A673 (cell line): ENCODE data around the gene GIN1. TPM values are rescaled to one million over a fixed set of nuclear protein-coding genes. Genes with fewer than 3 reads are reported as not detected.

Experiments used
- Bru-seq: library from RNA; stranded (reverse); fragments of 400-500 nt; gene quantifications from one replicate; lab custom pipeline; 2021; lab: Mats Ljungman, UMichigan
- BruChase-seq, 2 experiments: library from RNA; stranded (reverse); fragments of 400-500 nt; gene quantifications; one replicate each; lab custom pipeline; 2021; lab: Mats Ljungman, UMichigan
- BruUV-seq: library from RNA; stranded (reverse); fragments of 400-500 nt; replicated peaks from 2 replicates; lab custom pipeline; 2021; lab: Mats Ljungman, UMichigan
- CTCF ChIA-PET: fragments of 300-600 bp; sonication (Branson Sonifier 250); formaldehyde crosslinking; loops from one replicate; lab custom pipeline; 2022; ENCODE audit warnings: antibody characterized with exemption; lab: Charles Lee
- POLR2A ChIA-PET: fragments of 300-600 bp; sonication (Branson Sonifier 250); formaldehyde crosslinking; loops from one replicate; lab custom pipeline; 2022; ENCODE audit warnings: antibody characterized with exemption; ENCODE audit not compliant: low non-redundant PET; lab: Charles Lee
- DNase-seq: peaks from one replicate; pipeline ENCODE4 v3.0.0-alpha.2; 2015; ENCODE audit warnings: low spot score
- H3K27ac ChIP-seq: fragments of 200-600 bp; sonication (generic); 2 replicates; pipeline ENCODE4 v1.5.1; 2016; ENCODE audit warnings: mixed run types, low read depth, mild to moderate bottlenecking, mixed read lengths, antibody characterized with exemption, low read length; ENCODE audit not compliant: poor library complexity, severe bottlenecking
- H3K27me3 ChIP-seq: fragments of 200-600 bp; sonication (generic); replicated peaks from 2 replicates; pipeline ENCODE4 v1.6.1; 2017; ENCODE audit warnings: mixed run types, low read depth, mild to moderate bottlenecking, mixed read lengths, antibody characterized with exemption, low read length; ENCODE audit not compliant: insufficient read depth, poor library complexity
- H3K36me3 ChIP-seq: fragments of 200-600 bp; sonication (generic); 2 replicates; pipeline ENCODE4 v1.6.1; 2016; ENCODE audit warnings: mixed run types, mild to moderate bottlenecking, mixed read lengths, antibody characterized with exemption, low read length; ENCODE audit not compliant: insufficient read depth, poor library complexity, severe bottlenecking
- H3K4me1 ChIP-seq: fragments of 200-600 bp; sonication (generic); 2 replicates; pipeline ENCODE4 v1.6.1; 2017; ENCODE audit warnings: mixed run types, mild to moderate bottlenecking, mixed read lengths, antibody characterized with exemption, low read length; ENCODE audit not compliant: insufficient read depth, poor library complexity, severe bottlenecking
- H3K4me3 ChIP-seq: fragments of 200-600 bp; sonication (generic); 2 replicates; pipeline ENCODE4 v1.5.1; 2016; ENCODE audit warnings: low read depth, mixed run types, mild to moderate bottlenecking, mixed read lengths, low read length; ENCODE audit not compliant: poor library complexity, severe bottlenecking
- H3K9me3 ChIP-seq: fragments of 200-600 bp; sonication (generic); 2 replicates; pipeline ENCODE4 v1.6.1; 2016; ENCODE audit warnings: mixed run types, low read depth, mild to moderate bottlenecking, mixed read lengths, antibody characterized with exemption, low read length; ENCODE audit not compliant: poor library complexity, severe bottlenecking
- EZH2 ChIP-seq: fragments of 200-600 bp; sonication (generic); IDR thresholded peaks from 2 replicates; pipeline ENCODE4 v1.6.1; 2017; ENCODE audit warnings: borderline replicate concordance, low read depth, mild to moderate bottlenecking, mixed read lengths, antibody characterized with exemption, low read length; ENCODE audit not compliant: poor library complexity, severe bottlenecking
- intact Hi-C: fragments of 100-400 bp; cut with micrococcal nuclease; formaldehyde crosslinking; loops from one replicate; pipeline ENCODE4 v1.10.0; 2022; ENCODE audit not compliant: unreplicated experiment
- long read RNA-seq: library from polyadenylated mRNA; stranded (forward); transcript quantifications from one replicate; pipeline ENCODE4 v2.0.0, GENCODE V29; 2022
- total RNA-seq: library from RNA; stranded (reverse); gene quantifications from 2 replicates; pipeline ENCODE4 v1.2.3, GENCODE V29; 2021
- TF ChIP-seq, protein P1 (sequence below): fragments of 300-800, 200-600 bp; sonication (generic); conservative IDR thresholded peaks from 2 replicates; pipeline ENCODE4 v1.5.1; 2017; ENCODE audit warnings: low read depth, mild to moderate bottlenecking, antibody characterized with exemption, low read length, moderate library complexity, mixed read lengths

Gene GIN1, protein sequence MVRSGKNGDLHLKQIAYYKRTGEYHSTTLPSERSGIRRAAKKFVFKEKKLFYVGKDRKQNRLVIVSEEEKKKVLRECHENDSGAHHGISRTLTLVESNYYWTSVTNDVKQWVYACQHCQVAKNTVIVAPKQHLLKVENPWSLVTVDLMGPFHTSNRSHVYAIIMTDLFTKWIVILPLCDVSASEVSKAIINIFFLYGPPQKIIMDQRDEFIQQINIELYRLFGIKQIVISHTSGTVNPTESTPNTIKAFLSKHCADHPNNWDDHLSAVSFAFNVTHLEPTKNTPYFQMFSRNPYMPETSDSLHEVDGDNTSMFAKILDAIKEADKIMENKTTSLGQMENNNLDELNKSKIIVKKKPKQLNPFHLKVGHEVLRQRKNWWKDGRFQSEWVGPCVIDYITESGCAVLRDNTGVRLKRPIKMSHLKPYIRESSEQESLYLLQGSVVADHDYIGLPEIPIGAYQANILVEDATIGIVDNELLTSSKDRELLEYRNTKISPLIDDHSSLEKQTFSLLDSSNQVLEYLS
- total RNA-seq (8.0 and 12.5 TPM in 2 replicates), Bru-seq, nascent RNA (percentile 72 among the genes with signal in this experiment), BruChase-seq, experiment 1, labeled RNA remaining after a 2-hour chase (percentile 54 among the genes with signal in this experiment), BruChase-seq, experiment 2, labeled RNA remaining after a 6-hour chase (percentile 46 among the genes with signal in this experiment)
- long read RNA-seq, transcript GIN1-201 (8 exons, 3,229 nt): major isoform, 8 of 17 reads
- long read RNA-seq, partial matches to known transcripts: 0 of 17 reads
- long read RNA-seq, other reads (novel, unspliced or antisense): 5 of 17 reads

DNA sequence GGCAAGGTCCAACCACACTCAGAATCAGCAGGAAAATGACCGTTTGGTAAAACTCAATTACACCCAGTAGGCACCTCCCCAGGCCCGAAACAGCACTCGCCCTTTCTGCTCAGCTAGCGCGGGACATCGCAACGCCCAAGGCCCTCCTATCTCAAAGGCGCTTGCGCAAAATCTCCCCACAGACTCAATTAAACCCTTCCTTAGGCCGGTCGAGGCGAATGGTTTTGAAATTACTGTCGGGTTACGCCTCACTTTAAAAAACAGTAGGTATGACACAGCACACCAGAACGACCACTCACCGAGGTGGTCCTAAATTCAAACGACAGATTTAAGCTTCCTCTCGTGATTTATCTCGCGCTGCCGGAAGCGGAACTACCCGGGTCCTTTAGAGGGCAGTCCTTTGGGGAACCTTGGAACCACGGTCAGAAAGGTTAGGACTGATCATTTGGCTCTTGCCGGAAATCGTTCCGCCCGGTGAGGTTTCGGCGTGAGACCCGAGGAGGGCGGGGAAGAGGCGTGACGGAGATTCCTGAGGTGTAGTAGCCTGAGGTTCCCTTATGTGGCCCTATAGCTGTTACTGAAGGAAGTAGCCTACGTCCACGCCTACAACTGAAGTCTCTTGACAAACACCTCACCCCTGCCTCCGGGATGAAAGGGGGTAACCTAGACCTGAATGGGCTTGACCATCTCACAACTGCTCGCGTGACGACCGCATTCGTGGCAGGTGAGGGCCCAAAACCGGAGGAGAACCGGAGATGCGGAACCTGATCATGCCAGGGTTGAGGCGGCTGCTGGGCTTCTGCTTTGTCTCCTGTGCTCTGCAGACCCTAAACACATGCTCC is at the start of gene GIN1, which contains the start of gene PPIP5K2:
Gene GIN1, minus strand, starts transcription at position 374 of the 842 bp plus-strand sequence. CDS start 11,431 bp downstream, outside the sequence.
Gene PPIP5K2, plus strand, starts transcription at position 537 of the 842 bp plus-strand sequence. CDS start 9,289 bp downstream, outside the sequence.
- H3K27me3 ChIP-seq: no peaks in the 10 kb centered on the region
- intact Hi-C loops: no loop called here
- peak within 1 kb of the TSS; percentile 94 for H3K27ac ChIP-seq
- no TSS peak for BruUV-seq
- H3K36me3 ChIP-seq: no peaks in the 10 kb centered on the region
- ChIA-PET CTCF (interaction anchor here (0.7 kb wide), 1 partner anchor 786 kb away, joined by 3 read pairs; no protein-coding TSS in a partner anchor), POLR2A (interaction anchor here (0.5 to 0.6 kb wide), 2 partner anchors 443 to 1670 kb away, joined by 4 to 11 read pairs; partner anchors contain the start of gene NUDT12)
- peak; percentile 99 for DNase-seq
- no peaks in the 10 kb centered on the region for H3K4me1 ChIP-seq
- no peak for TF ChIP-seq EZH2
- TF ChIP-seq, protein P1, sequence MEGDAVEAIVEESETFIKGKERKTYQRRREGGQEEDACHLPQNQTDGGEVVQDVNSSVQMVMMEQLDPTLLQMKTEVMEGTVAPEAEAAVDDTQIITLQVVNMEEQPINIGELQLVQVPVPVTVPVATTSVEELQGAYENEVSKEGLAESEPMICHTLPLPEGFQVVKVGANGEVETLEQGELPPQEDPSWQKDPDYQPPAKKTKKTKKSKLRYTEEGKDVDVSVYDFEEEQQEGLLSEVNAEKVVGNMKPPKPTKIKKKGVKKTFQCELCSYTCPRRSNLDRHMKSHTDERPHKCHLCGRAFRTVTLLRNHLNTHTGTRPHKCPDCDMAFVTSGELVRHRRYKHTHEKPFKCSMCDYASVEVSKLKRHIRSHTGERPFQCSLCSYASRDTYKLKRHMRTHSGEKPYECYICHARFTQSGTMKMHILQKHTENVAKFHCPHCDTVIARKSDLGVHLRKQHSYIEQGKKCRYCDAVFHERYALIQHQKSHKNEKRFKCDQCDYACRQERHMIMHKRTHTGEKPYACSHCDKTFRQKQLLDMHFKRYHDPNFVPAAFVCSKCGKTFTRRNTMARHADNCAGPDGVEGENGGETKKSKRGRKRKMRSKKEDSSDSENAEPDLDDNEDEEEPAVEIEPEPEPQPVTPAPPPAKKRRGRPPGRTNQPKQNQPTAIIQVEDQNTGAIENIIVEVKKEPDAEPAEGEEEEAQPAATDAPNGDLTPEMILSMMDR: no peak
- no peaks in the 10 kb centered on the region for H3K9me3 ChIP-seq
- peak within 1 kb of the TSS; percentile 78 for H3K4me3 ChIP-seq

DNA sequence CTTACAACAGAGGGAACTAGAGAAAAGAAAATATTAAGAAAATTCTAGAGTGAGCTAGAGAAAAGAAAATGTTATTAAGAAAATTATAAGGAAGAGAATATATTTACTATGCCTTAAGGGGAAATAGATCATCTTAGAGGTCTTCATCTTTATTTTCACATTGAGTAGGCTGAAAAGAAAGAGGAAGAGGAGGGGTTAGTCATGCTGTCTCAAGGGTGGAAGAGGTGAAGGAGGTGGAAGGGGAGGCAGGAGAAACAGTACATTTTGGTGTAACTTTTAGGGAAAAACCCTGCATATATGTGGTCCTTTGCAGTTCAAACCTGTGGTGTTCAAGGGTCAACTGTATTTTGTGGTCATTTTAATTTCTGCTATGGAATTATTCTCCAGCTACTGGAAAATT is 46.8 kb upstream of the GIN1 start:
- POLR2A ChIA-PET: no interaction called here
- H3K27ac ChIP-seq: no peak overlapping the region
- intact Hi-C loops: no loop called here
- H3K4me1 ChIP-seq: no peaks in the 10 kb centered on the region
- H3K27me3 ChIP-seq: no peaks in the 10 kb centered on the region
- TF ChIP-seq, protein P1: no peak
- TF ChIP-seq EZH2: no peak
- no peak for DNase-seq
- H3K4me3 ChIP-seq: no peak overlapping the region
- no TSS peak for BruUV-seq
- no peaks in the 10 kb centered on the region for H3K36me3 ChIP-seq
- no peaks in the 10 kb centered on the region for H3K9me3 ChIP-seq
- CTCF ChIA-PET: no interaction called here
